Dermis microvascular lymphatic vessel endothelial cell (primary cell): Measurements from ENCODE around the gene YES1. TPM values are rescaled to one million over a fixed set of nuclear protein-coding genes. Genes with fewer than 3 reads are reported as not detected.
"Not testable (repeated sequence)": the region's sequence is repeated elsewhere in the genome, so short reads cannot be mapped to it uniquely, and the experiment has no call there.

Experiments
- DNase-seq, 2 donors: peaks; one replicate each; pipeline versions ENCODE4 v3.0.0 to v3.0.0-alpha.2; 2010; ENCODE audit warnings: low read depth in 2 of 2
- total RNA-seq: library from RNA; depleted of rRNA; stranded (reverse); fragments of >200 nt; gene quantifications from 2 replicates; pipeline ENCODE4 v1.2.1, GENCODE V29; 2014

Gene YES1
- total RNA-seq, 1 donor from 2014 or later = 149 TPM

GRCh38 chr18:686339-687111 is 125.5 kb downstream of the YES1 start:
- no peak for DNase-seq

GRCh38 chr18:685438-685837 is 126.6 kb downstream of the YES1 start:
- no peak for DNase-seq

GRCh38 chr18:683531-683930 is 128.5 kb downstream of the YES1 start:
- no peak for DNase-seq

GRCh38 chr18:682833-683232 is 129.2 kb downstream of the YES1 start:
- no peak for DNase-seq

GRCh38 chr18:682416-682815 is 129.6 kb downstream of the YES1 start:
- DNase-seq = not testable (repeated sequence)

- no peak for DNase-seq
Observed at GRCh38 chr18:681985-682384, 130.1 kb downstream of the YES1 start.

GRCh38 chr18:680392-680791 is 131.7 kb downstream of the YES1 start:
- DNase-seq = no peak

- no peak for DNase-seq
Observed at GRCh38 chr18:679516-679915, 132.5 kb downstream of the YES1 start.

- no peak for DNase-seq
Observed at GRCh38 chr18:678482-679182, 133.4 kb downstream of the YES1 start.

- no peak for DNase-seq
Observed at GRCh38 chr18:677951-678381, 134.1 kb downstream of the YES1 start.

GRCh38 chr18:677145-677544 is 134.9 kb downstream of the YES1 start:
- DNase-seq = no peak

GRCh38 chr18:676736-677135 is 135.3 kb downstream of the YES1 start:
- no peak for DNase-seq

- no peak for DNase-seq
Observed at GRCh38 chr18:676069-676468, 136.0 kb downstream of the YES1 start.

GRCh38 chr18:675307-675706 is 136.7 kb downstream of the YES1 start:
- DNase-seq = no peak

GRCh38 chr18:673769-674168 is 138.3 kb downstream of the YES1 start:
- no peak for DNase-seq

- DNase-seq = no peak
Observed at GRCh38 chr18:673317-673716, 138.7 kb downstream of the YES1 start.

Other genes starting within 250 kb of the YES1 start
- not detected in 2 replicates for gene CETN1, start 231.9 kb downstream of the YES1 start, total RNA-seq
- 0.38 TPM in 1 of 2 replicates, not detected in the other for gene CLUL1, start 215.3 kb downstream of the YES1 start, total RNA-seq
- 27.6 and 33.8 TPM in 2 replicates for gene TYMS, start 154.6 kb downstream of the YES1 start, total RNA-seq
- 19.3 and 20.7 TPM in 2 replicates for gene ENOSF1, start 99.6 kb downstream of the YES1 start, total RNA-seq
- gene ADCYAP1, start 92.6 kb upstream of the YES1 start, total RNA-seq = not detected in 2 replicates